Esophagus muscularis mucosa (tissue), 3 donors: ENCODE data around the gene CACNA1G.

ENCODE experiments used
- POLR2A ChIP-seq: fragments of 450-650 bp; IDR thresholded peaks from one replicate; pipeline ENCODE4 v1.6.1; 2017; ENCODE audit warnings: antibody characterized with exemption, moderate library complexity, mild to moderate bottlenecking, low read depth
- POLR2AphosphoS5 ChIP-seq, 2 donors: sonication (generic); formaldehyde crosslinking; IDR thresholded peaks; one replicate each; pipeline ENCODE4 v1.6.1; 2017; ENCODE audit warnings: antibody characterized with exemption in 2 of 2
- TF ChIP-seq, protein P1 (sequence below), 3 experiments: fragments of 200-600 bp in 2 of 3; fragments of 450-650 bp in 1 of 3; sonication (generic) in 2 of 3; IDR thresholded peaks; one replicate each; pipeline ENCODE4 v1.5.1; 2017 to 2019; ENCODE audit warnings: antibody characterized with exemption in 3 of 3, mild to moderate bottlenecking in 2 of 3, moderate library complexity in 1 of 3

DNA sequence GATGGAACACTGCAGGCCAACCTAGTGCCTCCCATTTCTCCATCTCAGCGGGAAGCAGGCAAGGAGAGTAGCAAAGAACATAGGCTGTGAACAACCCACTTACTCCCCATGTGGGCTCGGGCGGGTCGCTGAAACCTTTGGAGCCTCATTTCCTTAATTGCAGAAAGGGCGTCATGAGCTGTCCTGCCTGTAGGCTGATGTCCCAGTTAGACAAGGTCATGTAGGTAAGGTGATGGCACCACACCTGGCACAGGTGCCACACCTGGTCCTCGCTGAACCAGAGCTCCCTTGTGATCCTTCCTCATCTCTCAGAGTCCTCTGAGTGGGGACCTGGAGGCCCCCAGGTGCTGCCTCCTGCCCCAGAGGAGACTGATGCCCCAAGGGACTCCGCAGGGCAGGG, 97.1 kb downstream of the CACNA1G start:
- TF ChIP-seq, protein P1, sequence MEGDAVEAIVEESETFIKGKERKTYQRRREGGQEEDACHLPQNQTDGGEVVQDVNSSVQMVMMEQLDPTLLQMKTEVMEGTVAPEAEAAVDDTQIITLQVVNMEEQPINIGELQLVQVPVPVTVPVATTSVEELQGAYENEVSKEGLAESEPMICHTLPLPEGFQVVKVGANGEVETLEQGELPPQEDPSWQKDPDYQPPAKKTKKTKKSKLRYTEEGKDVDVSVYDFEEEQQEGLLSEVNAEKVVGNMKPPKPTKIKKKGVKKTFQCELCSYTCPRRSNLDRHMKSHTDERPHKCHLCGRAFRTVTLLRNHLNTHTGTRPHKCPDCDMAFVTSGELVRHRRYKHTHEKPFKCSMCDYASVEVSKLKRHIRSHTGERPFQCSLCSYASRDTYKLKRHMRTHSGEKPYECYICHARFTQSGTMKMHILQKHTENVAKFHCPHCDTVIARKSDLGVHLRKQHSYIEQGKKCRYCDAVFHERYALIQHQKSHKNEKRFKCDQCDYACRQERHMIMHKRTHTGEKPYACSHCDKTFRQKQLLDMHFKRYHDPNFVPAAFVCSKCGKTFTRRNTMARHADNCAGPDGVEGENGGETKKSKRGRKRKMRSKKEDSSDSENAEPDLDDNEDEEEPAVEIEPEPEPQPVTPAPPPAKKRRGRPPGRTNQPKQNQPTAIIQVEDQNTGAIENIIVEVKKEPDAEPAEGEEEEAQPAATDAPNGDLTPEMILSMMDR (IDR thresholded peaks at IDR 0.05), result no peak
- TF ChIP-seq POLR2A, result no peak
- no peak for TF ChIP-seq POLR2AphosphoS5 (IDR thresholded peaks at IDR 0.05)
